Neutrophil (primary cell): ENCODE measurements around the gene OMG.
A peak's percentile ranks its signal among the peaks of the same experiment; 100 is the strongest.

Source experiments
- H3K27ac ChIP-seq: fragments of 200-600 bp; sonication (generic); 2 replicates; pipeline ENCODE4 v1.5.1; 2016; ENCODE audit warnings: mild to moderate bottlenecking, moderate library complexity
- H3K27me3 ChIP-seq: fragments of 200-600 bp; sonication (generic); 2 replicates; pipeline ENCODE4 v1.6.0; 2016; ENCODE audit warnings: mild to moderate bottlenecking
- H3K36me3 ChIP-seq: fragments of 200-600 bp; sonication (generic); 2 replicates; pipeline ENCODE4 v1.5.1; 2017
- H3K4me1 ChIP-seq, 2 experiments: fragments of 200-600 bp in 1 of 2; sonication (generic) in 1 of 2; 1 replicate in 1 of 2; 2 replicates in 1 of 2; pipeline versions ENCODE4 v1.5.1 to v1.6.1; 2013 to 2016; ENCODE audit warnings: low read depth in 1 of 2, low read length in 1 of 2, mild to moderate bottlenecking in 1 of 2, moderate library complexity in 1 of 2; ENCODE audit not compliant: control insufficient read depth in 1 of 2, insufficient read depth in 1 of 2
- H3K4me3 ChIP-seq, 2 experiments: fragments of 200-600 bp in 1 of 2; sonication (generic) in 1 of 2; 1 replicate in 1 of 2; 2 replicates in 1 of 2; pipeline ENCODE4 v1.5.1; 2013 to 2016; ENCODE audit warnings: low read depth in 1 of 2, low read length in 1 of 2, mild to moderate bottlenecking in 1 of 2, moderate library complexity in 1 of 2
- H3K9me3 ChIP-seq: fragments of 200-600 bp; sonication (generic); 2 replicates; pipeline ENCODE4 v1.5.1; 2016
- CTCF ChIP-seq: fragments of 200-600 bp; sonication (generic); IDR thresholded peaks from 2 replicates; pipeline ENCODE4 v1.5.1; 2016; ENCODE audit warnings: antibody characterized with exemption

OMG gene

GRCh38 chr17:31323551-31323950 lies 26.5 kb upstream of the OMG start:
- Histone ChIP-seq H3K36me3 (peaks cover 3% of the 10 kb centered on the region), H3K27me3 (no peaks in the 10 kb centered on the region), H3K4me1 (peaks cover 13 to 33% of the 10 kb centered on the region in 2 experiments), H3K4me3 (no peak overlapping the region), H3K9me3 (no peaks in the 10 kb centered on the region), H3K27ac (no peak overlapping the region)
- TF ChIP-seq CTCF, result no peak

DNA sequence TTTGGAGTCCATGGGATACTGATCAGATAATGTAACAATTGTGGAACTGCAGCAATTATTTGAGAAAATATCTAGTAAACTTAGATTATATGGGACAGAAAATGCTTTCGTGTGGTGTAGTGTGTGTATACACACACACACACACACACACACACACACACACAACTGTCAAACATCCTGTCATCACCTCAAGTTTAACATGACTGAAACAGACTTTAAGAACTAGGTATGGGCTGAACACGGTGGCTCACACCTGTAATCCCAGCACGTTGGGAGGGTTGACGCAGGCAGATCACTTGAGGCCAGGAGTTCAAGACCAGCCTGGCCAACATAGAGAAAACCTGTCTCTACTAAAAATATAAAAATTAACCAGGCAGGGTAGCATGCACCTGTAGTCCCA lies 24.9 kb upstream of the OMG start:
- H3K36me3 ChIP-seq, result peaks cover 11% of the 10 kb centered on the region
- no peaks in the 10 kb centered on the region for H3K27me3 ChIP-seq
- no peak for TF ChIP-seq CTCF
- H3K27ac ChIP-seq, result peak overlapping the region; percentile 98
- H3K4me1 ChIP-seq, result peaks cover 25 to 49% of the 10 kb centered on the region in 2 experiments
- peak overlapping the region; percentile 78 to 79 for H3K4me3 ChIP-seq
- no peaks in the 10 kb centered on the region for H3K9me3 ChIP-seq

- TF ChIP-seq CTCF, result peak; percentile 56
- H3K4me1 ChIP-seq, result peaks cover 30 to 54% of the 10 kb centered on the region in 2 experiments
- peak within 1 kb of the TSS; percentile 98 for H3K27ac ChIP-seq
- H3K36me3 ChIP-seq, result peaks cover 15% of the 10 kb centered on the region
- H3K27me3 ChIP-seq, result no peaks in the 10 kb centered on the region
- peak within 1 kb of the TSS; percentile 78 to 79 for H3K4me3 ChIP-seq
- H3K9me3 ChIP-seq, result no peaks in the 10 kb centered on the region
These were observed 24.4 kb upstream of the OMG start, which contains the start of gene EVI2A for GRCh38 chr17:31321481-31321880. TSS of gene EVI2A (minus strand) at chr17:31321622. CDS start at chr17:31319013, 2,609 bp downstream.

DNA sequence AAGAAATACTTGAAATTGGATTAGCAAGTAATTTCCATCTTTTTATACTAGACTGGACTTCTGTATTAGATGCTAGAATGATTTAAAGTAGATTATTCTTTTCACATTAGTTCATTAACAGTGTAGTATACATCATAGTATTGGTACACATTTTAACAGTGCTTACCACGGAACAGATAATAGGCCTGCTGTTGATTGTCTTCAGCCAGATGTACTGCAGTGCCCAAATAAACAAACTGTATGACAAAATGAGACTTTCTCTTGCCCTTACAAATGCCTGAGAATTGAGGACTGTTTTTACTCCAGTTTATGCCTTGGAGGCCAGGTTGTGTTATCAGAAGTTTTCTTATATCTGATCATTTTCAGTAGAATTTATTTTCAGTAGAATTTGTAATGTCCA lies 23.8 kb upstream of the OMG start:
- Histone ChIP-seq H3K36me3 (peaks cover 15% of the 10 kb centered on the region), H3K4me3 (peak overlapping the region; percentile 78 to 79), H3K27me3 (no peaks in the 10 kb centered on the region), H3K4me1 (peaks cover 37 to 61% of the 10 kb centered on the region in 2 experiments), H3K27ac (peak overlapping the region; percentile 98), H3K9me3 (no peaks in the 10 kb centered on the region)
- TF ChIP-seq CTCF, result no peak

GRCh38 chr17:31320241-31320640 lies 23.2 kb upstream of the OMG start:
- Histone ChIP-seq H3K9me3 (no peaks in the 10 kb centered on the region), H3K4me3 (peak overlapping the region; percentile 78 to 79), H3K27me3 (no peaks in the 10 kb centered on the region), H3K36me3 (peaks cover 15% of the 10 kb centered on the region), H3K27ac (peak overlapping the region; percentile 98), H3K4me1 (peaks cover 43 to 67% of the 10 kb centered on the region in 2 experiments)
- no peak for TF ChIP-seq CTCF
